Iris pigment epithelial cell (primary cell): ENCODE results near the gene MED13L.

Experiments used
- DNase-seq: peaks from one replicate; pipeline ENCODE4 v3.0.0-alpha.2; 2011; ENCODE audit warnings: low read depth

The MED13L gene

DNA sequence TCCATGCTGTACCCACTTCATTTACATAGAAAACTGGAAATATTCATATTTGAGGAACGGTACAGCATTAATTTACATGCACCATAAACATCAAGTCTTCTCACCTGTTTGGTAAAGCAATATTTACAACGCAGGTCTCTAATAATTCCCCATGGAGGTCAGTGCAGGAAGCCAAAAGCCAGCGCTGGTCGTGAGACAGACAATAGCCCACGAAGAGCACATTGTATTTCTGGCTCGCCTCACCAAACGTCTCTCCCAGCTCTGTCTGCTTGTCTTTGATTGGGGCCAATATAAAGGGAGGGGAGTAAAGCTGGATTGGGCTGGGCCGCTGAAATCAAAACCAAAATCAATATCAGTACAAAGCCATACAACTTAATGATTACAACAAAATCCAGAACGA lies 302.1 kb downstream of the MED13L start:
- no peak for DNase-seq

DNA sequence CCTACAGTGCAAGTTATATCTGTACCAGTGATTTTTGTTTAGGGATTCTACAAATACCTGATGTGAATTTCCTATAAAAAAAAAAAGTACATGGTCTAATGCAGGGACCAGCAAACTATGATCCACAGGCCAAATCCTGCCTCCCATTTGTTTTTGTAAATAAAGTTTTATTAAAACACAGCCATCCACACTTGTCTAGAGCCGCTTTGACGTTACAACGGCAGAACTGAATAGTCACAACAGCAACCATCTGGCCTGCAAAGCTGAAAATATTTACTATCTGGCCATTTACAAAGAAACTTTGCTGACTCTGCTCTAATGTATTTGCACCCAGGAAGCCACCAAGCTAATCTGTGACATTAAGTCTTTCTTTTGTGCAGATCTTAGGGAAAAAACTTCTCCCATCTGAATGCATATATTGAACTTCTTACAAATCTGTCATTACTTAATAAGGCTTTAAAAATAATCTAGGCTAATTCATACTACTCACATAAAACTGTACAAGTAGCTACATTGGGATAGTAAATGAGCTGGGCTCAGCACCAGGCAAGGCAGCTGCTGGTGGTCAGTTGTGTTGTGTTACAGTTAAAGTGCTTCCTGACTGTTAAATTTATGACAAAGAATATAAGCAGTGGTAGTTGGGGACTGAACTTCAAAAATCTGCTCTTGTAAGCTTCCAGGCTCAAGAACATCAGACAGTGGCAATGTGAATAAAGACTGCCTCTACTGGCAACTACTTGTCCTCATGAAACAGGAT lies 303.3 kb downstream of the MED13L start:
- DNase-seq = no peak

DNA sequence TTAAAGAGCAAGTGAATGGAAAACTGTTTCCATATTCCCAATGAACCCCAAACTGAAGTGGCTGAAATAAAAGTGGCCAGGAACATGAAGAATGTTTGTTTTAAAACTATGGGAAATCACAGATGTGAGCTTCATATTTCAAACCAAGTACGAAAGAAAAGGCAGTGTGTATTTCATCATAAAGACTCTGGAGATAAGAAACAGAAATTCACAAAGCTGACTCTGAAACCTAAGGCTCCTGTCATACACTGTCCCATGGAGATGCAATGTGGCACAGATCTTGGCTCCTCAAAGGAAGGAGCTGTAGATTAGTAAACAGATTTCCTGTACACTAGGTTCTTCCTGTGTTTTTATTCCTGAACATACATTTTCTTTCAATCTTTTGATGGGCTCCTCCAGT lies 304.4 kb downstream of the MED13L start:
- DNase-seq = peak; percentile 47

DNA sequence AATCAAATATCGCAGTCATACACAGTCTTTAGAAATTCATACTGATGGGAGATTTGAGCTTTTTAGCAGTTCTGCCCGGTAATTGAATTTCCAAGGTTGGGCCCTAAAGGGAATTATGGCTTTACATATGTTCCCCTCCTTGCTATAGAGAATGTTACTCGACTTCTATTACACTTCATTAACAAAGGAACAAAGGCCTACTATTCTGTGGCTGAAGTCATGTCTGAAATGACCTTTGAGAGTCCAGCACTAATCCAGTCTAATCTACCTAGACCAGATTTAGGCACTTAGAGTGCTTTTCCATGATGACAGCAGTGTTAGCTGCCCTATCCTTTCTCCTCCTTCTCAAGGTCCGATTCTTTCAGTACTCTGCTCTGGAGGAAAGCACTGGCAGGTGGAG lies 305.3 kb downstream of the MED13L start:
- DNase-seq = no peak

DNA sequence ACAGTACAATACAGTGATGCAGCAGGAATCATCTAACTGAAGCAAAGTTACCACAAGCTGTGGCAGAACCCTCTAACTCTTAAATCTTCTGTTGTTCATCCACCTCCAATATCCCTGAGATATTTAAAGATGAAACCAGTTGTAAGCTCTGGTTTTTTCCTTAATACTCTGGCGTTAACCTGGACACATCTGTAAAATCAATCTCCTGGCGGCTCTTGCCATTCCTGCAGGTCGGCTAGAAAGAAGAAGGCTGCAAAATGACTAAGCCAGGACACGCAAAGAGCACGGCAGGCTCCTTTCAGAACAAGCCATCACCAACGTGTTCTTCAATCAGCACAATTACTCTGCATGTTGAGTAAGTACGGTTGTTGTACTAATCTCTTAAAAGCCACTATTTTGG lies 309.3 kb downstream of the MED13L start:
- DNase-seq = no peak

DNA sequence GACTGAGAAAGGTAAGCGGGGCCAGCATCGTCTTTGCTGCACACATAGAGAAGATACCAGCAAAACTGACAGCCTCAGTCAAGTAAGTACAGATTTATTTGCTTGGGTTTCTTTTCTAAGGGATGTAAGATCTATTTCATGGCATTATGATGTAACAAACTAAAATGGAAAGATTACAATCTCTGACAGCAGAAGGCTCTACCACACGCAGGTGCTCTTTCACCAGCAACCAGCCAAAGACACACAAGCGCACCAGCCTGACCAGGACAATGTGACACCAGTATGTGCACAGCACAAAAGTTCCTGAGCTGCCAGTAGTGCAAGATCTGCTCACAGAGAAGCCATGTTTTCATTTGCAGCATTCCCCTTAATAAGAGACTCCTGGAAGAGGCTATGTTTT lies 311.1 kb downstream of the MED13L start:
- DNase-seq = no peak

DNA sequence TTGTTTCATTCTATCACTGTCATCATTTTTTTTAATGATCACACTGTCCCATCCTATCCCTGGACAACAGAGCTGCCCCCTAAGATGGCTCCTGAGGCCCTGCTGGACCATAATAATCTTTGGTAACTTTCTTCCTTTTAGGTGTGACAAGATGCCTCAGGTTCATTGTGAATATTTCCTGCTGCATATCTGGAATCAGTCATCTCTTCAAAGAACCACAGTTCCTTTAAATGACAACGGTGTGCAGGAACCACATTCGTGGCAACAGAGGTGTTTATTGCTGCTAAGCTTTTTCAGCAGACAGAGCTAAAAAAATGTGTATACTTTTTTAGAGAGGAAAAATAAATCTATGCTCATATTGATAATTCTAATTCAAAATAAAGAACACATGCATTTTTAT lies 312.9 kb downstream of the MED13L start:
- no peak for DNase-seq

DNA sequence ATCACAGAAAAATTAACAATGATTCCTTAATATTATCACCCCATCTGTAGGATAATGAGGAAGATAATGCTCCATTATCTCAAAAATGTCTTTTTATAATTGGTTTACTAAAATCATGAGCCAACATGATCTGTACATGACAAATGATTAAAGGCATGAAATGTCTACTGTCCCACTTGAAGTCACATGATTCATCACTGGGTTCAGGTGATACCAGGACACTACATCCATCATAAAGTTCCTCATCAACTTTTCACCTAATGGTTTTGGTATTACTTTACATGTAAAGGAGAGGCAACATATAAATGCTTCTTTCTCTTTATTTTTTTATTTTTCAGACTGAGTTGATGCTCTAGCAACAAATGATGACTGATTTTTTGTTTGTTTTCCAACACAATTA lies 313.3 kb downstream of the MED13L start:
- no peak for DNase-seq

DNA sequence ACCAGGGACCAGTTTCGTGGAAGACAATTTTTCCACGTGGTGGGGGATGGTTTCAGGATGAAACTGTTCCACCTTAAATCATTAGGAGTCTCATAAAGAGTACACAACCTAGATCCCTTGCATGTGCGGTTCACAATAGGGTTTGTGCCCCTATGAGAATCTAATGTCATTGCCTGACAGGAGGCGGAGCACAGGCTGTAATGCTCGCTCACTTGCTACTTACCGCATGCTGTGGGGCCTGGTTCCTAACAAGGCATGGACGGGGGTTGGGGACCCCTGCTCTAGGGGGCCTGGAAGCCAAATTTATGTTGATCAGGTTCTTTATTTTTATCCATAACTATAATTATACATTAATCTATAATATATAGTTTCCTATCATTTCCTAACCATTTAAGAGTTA lies 315.3 kb downstream of the MED13L start:
- DNase-seq = peak; percentile 47

DNA sequence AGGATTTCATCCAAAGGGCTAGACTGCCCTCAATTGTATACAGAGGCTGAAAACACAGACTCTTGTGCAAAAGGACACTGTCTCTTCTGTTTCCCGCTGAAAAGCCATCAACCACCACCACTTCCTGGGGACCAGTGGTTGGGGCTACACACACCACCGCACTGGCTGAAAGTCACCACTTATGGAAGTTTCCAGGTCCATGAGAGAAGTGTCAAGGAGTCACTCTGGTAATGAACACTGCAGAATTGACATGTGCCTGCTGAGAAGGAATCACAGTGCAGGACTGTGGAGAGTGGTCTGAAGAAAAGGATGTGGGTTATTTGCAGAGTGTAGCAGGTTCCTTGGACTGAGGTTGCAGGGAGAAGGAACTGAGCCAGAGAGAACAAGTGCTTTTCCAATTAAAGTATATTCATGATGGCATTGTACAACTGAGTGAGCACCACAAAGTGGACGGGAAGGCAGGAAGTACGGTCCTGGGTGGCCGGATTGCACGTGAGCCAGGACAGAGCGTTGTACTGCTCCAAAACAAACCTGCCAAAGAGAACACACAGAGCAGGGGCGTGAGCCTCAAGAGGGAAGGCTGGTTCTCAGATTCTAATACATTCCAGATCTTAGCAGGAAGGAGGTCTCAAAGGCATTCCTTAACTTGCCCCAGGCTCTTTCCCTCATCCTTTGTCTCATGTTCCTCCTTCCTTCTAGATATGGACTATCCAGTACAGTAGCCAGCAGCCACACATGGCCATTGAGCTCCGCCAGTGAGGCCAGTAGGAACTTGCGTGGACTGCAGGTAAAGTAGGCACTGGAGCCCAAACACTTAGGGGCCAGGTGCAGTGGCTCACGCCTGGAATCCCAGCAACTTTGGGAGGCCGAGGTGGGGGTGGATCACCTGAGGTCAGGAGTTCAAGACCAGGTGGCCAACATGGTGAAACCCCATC lies 316.4 kb downstream of the MED13L start:
- no peak for DNase-seq

DNA sequence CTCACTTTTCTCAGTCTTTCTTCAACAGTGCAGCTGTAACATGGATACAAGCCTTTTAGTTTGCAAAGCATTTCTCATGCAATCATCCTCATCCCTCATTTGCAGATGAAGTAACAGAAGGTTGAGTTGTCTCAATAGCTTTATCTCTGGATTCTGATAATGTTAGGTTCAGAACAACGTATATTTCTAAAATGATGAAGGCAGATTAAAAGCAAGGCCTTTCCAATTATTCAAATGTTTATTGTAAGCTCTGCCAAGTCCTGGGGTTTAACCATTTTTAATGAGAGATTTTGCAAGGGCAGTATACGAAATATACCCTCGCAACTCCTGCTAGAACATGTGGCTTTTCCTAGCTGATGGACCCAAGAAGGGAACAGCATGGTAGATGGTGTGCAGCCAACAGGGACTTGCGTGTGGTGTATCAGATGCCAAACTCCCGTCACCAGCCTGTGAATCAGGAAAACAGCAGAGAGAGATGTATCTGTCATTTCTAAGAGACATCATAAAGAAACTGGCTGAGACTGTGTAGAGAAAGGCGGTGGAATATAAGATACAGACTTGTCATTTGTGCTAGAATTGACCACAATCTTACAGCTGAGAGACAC lies 319.7 kb downstream of the MED13L start:
- no peak for DNase-seq

DNA sequence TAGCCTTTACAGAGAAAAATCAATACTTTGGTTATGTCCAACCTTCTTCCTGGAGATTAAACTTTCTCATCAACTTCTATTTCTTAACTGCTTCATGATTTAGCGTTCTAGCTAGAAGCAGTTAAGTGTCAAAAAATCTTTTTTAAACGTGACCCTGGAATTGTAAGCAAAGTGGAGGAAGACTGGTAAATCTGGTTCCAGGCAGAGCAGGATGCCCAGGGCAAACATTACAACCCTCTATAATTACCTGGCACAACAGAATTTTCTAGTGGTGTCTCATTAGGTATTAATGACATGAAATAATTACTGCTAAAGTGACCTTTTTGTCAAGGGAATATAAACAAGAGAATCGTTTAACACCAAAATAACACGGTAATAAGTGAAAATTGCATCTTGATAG lies 320.8 kb downstream of the MED13L start:
- no peak for DNase-seq

DNA sequence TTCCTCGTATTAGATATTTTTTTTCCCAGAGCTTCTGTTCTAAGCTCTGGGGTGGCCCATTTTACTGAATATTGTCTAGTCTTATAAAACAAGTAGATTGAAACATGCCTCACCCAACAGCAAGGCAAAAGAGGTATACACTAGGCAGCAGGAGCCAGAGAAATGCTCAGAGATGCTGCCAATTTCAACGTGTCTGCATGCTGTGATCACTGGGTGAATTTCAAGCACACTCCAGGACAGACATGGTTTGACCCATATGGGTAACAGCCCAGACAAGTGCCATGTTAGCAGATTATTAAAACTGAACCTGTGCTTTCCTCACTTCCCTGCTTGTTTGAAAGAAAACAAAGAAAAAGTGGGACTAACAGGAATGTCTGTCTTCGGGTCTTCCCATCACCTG lies 321.3 kb downstream of the MED13L start:
- DNase-seq = no peak

DNA sequence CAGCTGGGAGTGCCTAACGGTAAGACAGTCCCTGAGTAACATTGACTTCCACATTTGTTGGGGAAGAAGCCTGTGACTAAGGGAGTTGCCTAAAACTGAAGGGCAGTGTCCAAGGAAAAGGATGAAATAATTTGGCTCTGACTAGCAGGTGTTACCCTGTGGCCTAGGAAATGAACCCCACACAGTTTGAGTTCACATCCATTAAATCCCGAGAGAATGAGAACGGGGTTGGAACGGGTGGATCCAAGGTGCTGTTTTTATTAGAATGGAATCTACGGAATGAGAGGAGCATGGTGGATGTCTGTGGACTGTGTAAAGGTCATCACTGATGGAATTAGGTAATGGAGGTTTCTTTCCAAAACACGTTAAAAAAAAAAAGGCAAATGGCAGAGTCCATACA lies 324.0 kb downstream of the MED13L start:
- no peak for DNase-seq

DNA sequence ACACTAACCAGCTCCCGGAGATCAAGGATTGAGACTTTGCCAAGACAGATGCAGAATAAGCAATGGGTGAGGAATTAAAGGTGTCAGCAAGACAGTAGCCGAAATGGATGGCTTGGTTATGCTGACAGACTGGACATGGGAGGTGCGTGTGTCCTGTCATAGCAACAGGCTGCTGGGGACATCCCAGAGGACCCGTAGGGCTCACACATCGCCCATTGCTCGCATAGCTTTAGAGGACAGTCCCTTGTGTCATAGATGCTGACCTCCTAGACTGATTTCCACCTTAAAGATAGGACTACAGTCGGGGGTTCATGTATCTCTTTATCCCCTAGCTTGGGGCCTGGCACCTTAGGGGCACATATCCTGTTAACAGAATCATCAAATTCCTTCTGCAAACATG lies 324.5 kb downstream of the MED13L start:
- DNase-seq = no peak

DNA sequence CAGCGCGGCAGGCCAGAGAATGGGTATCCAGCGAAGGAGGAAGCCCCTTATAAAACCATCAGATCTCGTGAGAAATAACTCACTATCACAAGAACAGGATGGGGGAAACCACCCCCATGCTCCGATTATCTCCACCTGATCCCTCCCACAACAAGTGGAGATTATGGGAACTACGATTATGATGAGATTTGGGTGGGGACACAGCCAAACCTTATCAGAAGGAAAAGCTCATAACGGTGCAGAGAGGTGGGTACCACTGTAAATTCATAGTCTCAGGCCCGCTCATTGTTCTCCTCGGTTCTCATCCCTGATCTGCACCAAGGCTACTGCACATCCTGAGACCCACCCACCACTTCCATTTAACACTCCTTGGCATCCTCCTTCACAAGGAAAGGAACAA lies 326.5 kb downstream of the MED13L start:
- DNase-seq = no peak

DNA sequence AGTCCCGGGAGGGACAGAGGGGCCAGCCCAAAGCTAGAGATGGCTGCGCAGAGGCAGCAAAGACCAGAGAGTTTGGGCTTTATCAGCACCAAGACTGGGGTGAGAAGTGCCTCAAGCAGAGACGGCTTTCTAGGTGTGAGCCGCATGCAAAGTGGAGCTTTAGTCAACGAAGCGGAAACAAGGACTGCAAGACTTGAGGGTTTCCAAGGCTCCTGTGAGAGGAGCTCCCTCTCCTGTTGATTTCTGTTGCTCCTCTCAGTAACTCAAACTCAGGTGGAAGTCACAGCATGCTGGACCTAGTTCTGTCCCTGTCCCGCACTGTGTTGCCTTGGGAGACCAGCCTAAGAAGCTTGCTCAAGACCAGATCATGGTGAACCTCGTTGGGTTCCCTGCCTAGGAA lies 327.8 kb downstream of the MED13L start:
- DNase-seq = no peak

DNA sequence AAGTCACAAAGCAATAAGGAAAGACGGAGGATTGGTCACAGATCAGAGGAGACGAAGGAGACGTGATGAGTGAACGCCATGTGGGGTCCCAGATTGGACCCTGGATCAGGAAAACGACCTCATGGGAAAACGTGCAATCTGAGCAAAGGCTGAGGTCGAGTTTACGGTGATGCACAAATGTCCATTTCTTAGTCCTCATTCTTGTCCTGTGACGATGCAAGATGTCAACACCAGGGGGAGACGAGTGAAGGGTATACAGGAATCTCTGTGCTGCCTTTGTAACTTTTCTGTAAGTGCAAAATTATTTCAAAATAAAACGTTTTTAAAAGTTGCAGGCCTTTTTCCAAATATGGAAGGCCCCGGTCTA lies 329.8 kb downstream of the MED13L start:
- no peak for DNase-seq

DNA sequence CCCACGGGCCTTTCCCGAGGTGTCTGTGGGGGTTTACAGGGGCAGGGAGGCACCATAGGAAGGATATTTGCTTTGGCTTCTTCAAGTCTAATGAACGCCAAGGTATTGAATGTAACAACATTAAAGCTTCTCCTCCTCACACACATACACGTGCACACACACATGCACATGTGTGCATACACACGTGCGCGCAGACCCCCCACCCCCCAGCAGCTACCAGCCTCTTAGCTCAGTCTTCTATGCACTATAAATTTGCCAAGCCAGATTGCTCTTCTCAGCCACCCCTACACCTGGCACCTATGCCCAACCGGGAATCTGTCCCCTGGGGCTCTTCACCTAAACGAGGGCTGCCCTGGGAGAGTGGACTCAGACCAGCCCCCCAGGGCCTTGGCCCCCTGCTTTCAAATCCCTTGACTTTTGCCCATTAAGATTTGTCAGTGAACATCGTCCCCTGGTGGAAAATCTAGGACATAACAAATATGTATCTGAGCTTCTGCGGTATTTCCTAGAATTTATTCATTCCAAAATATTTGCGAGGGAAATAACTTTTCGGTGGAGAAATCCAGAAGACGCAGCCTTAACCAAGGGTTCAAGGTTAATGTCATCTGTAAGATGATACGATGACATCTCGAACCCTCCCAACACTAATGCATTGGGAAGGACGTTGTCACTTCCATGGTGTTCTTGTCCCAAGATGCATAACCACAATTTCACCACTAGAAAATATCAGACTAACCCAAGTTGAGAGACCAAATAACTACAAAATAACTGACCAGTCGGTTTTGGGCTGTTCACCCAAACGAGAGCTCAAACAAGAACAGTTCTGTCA lies 330.4 kb downstream of the MED13L start:
- no peak for DNase-seq

DNA sequence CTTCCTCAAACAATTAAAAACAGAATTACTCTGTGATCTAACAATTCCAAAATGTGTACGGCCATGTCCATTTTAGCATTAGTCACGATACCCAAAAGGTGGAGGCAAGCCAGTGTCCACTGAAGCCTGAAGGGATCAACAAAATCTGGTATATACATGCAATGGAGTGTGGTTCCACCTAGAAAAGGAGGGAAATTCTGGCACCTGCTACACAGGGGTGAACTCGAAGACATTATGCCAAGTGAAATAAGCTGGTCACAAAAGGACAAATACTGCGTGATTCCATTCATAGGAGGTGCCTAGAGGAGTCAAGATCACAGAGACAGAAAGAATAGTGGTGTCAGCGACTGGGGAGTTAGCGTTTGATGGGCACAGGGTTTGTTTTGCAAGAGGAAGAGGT lies 331.4 kb downstream of the MED13L start:
- DNase-seq = no peak

DNA sequence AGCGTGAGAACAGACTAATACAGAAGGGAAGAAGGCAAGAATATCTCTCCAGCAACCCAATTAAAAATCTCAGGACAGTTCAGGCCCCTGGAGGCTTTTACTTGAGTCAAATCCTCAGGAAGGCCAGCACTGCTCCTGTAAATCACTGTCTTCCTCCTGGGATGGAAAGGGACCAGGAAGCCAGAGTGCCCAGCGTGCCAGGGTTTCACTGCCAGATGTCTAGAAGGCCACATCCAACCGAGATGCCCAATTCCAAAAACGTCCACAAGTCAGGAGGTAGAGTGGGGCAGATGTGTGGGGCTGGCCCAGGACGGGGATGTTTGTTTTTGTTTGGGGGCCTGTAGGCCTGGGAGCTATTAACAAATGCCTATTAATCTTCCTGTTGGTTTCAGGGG lies 332.0 kb downstream of the MED13L start:
- no peak for DNase-seq

DNA sequence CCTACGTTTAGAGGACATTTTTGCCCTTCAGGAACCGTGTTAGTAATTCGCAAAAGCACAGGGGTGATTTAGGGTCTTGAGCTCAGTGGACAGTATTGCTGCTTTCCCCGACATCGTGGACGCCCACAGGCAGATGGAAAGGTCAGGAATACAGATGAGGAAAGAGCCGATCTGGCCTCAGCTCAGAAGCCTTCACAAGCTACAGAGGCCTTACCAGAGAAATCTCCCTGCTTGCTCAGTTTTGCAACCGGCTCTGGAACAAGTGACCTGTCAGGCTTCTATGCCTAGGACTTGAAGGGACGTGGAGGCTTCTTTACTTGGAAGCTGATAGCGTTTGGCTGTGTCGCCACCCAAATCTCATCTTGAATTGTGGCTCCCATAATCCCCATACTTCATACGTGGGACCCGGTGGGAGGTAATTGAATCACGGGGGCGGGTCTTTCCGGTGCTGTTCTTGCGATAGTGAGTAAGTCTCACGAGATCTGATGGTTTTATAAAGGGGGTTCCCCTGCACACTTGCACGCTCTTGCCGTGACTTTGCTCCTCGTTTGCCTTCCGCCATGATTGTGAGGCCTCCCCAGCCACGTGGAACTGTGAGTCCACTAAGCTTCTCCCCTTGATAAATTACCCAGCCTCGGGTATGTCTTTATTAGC lies 332.5 kb downstream of the MED13L start:
- no peak for DNase-seq
